Fibroblast of skin of right quadriceps (primary cell): ENCODE measurements around the gene AMPD1.

Source experiments
- DNase-seq: peaks from one replicate; pipeline ENCODE4 v3.0.0-alpha.2; 2013

AMPD1 gene

DNA sequence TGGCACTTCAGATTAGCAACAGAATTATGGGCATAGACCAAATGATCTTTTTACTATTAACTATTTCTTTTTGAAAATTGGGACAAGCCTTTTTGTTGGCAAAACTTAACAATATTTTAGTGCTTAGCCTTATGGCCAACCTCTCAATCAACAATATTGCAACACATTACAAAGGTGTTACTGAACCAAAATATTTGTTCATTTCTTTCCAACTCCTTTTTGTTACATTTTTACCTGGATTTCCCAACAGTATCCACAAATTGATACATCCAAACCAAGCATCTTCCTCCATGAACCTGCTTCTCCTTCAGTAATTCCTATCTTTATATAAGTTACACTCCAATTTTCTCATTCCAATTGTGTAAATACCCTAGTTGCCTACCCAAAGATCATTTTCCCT lies 1.5 kb upstream of the AMPD1 start:
- no peak for DNase-seq

DNA sequence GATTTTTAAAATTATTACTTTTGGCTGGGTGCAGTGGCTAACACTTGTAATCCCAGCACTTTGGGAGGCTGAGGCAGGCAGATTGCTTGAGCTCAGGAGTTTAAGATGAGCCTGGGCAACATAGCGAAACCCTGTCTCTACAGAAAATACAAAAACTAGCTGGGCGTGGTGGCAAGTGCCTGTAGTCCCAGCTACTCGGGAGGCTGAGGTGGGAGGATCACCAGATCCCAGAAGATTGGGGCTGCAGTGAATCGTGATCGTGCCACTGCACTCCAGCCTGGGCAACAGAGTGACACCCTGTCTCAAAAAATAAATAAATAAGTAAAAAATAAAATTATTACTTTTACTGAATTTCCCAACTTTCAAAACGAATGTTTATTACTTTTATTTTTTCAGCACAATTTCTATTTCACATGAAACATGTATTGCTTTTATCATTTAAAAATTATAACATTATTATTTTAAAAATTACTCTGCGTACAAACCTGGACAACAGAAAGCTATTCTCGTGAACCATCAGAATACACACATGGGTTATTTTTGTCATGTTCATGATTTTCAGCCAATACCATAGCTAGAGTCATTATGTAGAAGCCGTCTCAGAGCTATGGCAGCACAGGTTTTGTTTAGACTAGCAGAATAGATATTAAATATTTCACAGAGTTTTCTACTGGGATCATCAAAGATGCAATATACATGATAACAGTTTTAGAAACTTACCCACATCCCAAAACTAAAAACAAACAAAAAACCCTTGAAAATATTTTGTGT lies 621 bp downstream of the AMPD1 start:
- DNase-seq = no peak

DNA sequence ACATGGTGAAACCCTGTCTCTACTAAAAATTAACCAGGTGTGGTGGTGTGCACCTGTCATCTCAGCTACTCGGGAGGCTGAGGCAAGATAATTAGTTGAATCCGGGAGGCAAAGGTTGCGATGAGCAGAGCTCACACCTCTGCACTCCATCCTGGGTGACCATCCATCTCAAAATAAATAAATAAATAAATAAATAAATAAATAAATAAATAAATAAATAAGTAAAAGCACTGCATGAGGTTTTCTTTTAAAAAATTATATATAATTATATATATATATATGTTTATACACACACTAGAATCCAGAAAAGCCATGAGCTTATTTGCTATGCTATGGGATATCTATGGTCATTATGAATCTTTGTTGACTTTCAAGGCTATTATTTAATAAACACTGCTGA lies 2.4 kb downstream of the AMPD1 start:
- no peak for DNase-seq

DNA sequence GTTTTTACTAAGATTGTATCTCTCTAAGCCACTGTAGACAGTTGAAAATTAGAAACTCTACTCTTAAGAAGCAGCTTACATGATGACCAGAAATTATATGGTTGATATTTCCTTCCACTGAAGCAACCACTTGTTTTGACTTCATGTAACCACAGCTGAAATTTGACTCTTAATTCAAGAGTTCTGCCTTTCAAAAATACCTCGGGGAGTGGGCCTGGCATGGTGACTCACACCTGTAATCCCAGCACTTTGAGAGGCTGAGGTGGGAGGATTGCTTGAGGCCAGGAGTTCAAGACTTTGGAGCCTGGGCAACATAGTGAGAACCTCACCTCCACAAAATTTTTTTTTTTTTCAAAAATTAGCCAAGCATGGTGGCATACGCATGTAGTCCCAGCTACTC lies 4.3 kb downstream of the AMPD1 start:
- no peak for DNase-seq

DNA sequence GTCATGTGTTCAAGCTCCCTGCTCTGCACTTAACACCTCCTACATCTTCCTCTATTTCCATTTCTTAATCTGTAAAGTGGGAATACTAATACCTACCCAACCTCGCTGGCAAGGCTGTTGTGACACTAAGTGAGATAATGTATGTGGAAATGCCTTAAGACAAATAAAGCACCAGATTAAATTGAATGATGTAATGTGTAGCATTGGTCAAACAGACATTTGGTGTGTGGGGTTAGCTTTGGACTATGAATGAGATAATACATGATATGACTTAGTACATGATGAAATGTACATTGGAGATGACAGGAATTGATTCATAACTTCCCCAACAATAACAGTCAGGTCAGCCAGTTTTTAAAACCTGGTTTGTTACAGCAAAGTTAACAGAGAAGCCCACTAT lies 5.2 kb downstream of the AMPD1 start:
- DNase-seq = no peak

DNA sequence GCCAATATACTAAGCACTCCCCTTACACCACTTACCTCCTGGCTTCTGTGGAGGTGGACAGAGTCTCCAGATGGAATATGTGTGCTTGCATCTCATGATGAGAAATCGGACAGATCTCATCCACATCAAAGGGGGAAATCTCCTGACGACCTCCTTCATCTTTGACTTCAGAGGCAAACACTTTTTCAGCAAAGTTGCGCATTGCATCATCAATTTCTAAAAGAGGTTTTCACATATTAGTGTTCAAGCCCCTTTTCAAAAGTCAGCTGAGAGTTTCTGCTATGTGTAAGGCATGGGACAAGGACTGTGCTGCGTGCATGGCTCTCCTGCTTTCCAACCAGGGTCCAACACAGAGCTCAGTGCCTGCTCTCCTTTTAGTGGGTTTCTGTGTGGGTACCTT lies 6.8 kb downstream of the AMPD1 start:
- no peak for DNase-seq

DNA sequence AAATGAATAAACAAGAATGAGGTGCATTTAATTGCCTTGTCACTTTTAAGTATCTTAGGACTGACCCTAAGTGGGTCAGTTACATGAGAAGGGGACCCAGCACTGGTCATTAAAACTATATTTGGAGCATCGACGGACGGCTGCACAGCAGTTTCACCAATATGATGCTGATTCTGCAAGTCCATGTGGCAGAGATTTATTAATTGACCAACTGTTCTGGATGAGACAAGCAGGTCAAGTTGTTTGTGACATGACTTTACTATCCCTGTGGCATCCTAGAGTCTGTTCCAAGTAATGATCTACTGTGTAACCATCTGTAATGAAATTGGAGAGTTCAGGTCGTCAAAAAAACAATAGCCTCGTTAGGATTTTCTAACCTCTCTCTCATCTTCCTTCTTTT lies 9.5 kb downstream of the AMPD1 start:
- DNase-seq = no peak

DNA sequence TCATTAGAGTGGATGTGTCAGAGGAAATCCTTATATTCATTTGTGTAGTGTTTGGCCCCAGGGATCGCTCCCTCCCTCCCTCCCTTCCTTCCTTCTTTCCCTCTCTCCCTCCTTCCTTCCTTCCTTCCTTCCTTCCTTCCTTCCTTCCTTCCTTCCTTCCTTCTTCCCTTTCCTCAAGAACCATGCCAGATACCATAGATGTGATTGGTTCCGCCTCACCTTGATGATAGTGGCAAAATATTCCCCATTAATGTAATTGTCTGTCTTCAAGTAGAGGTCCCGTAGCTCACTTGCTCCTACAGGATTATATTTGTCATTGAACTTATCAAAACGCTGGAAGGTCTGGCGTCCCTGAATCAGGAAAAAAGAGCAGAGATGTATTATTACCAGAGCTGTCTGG lies 17.7 kb downstream of the AMPD1 start:
- DNase-seq = no peak

DNA sequence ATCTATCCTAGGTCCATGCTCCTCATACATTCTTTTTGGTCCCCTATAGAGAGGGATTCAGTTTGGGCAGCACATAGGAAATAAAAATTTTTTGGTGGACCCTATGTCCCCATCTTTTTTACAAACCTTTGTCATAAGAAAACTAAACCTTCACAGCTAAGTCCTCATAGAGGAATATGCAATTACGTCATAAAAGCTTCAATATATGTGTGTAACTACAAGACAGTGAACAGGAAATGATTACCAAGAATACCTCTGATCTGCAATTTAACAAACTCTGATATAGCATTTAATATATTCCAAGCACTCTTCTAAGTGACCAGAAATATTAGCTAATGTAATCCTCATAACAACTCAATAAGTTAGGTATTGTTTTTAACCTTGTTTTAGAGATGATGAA lies 19.2 kb downstream of the AMPD1 start:
- DNase-seq = no peak

DNA sequence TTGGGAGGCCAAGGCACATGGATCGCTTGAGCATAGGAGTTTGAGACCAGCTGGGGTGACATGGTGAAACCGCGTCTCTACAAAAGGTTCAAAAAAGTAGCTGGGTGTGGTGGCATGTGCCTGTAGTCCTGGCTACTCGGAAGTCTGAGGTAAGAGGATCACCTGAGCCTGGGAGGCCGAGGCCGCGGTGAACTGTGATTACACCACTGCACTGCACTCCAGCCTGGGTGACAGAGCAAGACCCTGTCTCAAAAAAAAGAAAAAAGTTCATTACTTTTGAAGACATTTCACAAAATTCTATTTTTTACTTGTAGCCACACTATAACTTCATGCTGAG lies 23.4 kb downstream of the AMPD1 start:
- DNase-seq = no peak

DNA sequence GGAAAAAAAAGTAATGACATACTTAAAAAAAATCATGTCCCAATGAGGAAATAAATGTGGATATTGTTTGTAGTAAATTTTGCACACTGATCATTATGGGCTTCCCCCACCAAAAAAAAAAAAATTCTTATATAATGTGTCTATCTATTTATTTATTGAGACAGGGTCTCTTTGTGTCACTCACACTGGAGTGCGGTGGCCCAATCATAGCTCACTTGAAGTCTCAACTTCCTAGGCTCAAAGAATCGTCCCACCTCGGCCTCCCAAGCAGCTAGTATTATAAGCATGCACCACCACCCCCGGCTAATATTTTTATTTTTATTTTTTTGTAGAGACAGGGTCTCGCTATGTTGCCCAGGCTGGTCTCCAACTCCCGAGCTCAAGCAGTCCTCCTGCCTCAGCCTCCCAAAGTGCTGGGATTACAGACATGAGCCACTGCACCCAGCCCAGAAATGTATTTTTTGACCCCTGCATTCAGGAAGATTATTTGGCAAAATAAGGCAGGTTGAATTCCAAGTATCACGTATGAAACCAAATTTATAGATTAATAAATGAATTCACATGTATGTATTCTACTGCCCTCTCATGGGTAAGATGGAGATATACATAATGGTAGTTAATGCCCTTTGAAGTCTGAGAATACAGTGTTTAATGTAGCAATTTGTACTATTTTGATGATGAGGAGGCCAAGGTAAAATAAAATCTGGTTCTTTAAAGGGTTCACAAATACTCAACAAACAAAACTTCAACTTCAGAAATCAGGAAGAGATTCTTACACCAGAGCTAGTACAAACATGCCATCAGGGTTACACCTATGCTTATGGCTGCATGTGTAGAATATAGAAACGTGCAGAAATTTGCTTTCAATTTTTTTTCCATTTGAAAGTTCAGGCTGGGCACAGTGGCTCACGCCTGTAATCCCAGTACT lies 24.1 kb downstream of the AMPD1 start:
- peak; percentile 14 for DNase-seq

DNA sequence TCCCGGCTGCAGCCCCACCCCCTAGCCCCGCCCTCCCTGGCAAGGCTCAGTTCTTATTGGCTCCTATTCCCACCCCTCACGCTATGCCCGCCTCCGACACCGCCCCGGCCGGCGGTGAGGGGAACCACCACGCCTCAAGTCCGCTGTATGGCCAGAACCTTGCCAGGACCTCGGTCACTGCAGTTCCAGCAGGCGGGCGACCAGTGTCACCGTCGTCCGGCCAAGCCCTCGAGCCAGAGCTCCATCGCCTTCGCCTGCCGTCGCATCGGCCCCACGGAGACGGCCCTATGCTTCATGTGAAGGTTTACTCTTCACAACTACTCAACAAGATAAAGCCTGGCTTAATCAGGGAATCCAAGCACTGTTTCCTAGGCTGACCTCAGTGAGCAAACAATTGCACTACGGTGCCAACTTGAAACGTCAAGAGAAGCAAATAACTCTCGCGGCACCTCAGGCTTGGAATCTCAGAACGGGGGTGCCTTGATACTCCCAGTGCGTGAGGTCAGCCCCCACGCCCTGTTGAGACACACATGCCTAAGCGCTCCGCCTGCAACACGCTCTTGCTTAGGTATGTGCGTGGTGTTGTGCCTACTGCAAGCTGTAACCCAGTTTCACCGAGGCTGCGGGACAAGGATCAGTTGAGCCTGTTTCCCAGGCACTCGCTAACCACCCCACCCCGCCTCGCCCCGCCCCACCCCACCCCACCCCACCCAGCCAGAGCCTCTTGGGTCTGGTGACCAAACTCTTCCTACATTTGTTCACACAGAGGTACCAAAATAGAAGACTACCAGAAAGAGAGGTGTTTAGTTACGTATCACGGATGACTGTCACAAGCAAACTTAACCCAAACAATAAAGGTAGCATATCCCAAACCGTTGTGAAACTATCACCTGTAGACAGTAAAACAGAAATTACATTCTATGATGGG lies 25.0 kb downstream of the AMPD1 start:
- DNase-seq = peak; percentile 82

DNA sequence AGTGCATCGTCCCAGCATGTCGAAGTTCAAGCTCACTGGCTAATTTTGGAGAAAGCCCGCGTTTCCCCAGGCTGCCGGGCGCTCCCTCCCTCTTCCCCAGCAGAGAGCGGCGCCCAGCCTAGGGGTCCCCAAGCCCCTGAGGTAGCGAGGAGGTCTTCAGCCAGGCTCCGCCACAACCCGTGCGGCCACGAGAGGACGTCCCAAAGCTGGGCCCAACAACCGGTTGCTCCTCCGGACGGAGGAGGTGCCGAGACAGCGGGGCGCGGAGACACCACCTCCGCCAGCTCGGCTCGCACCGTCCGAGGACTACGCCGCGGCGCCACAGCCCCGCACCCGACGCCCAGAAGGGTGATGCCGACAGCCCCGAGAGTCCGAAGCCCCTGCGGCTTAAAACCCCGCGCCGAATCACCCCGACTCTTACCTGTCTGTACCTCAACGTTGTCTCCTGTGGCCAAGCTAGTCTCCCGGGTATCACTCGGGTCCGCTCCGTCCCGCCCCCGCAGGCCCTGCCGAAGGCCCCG lies 25.7 kb downstream of the AMPD1 start, which contains the start of gene DENND2C:
Gene DENND2C (minus strand): TSS at position 488 of the 521 bp plus-strand sequence. CDS start 44,065 bp downstream, outside the sequence.
- DNase-seq = no peak

DNA sequence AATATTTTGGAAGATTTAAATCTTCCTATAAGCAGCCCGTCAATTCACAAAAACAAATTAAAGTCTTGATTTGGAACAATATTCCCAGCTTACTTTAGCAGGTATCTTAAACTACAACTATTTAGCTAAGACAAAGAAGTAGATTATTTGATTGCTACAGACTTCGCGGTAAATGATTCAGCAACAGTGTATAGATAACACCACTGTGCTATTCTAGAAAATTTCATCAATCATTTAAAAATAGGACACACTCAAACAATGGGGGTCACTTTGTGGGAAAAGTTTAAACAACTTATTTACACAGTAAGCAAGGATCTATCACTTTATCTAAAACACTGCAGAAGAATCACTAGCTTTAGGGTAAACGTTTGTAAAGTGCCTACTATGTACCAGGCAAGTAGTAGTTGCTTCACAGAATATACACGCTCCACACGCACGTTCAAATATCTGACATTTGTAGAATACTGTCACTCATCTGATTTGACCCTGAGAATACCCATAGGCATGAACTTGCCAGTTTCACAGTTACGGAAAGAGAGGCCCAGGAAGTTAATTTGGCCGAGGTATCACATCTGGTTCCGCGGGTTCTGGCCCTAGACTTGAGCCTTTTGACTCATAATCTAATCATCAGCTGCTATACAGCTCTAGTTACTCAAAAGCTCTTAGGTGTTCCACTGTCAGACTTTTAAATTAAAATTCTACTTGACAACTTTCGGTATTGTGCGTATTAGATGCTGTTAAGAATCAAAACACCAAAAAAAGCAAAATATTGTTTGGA lies 26.4 kb downstream of the AMPD1 start:
- DNase-seq = peak; percentile 6

DNA sequence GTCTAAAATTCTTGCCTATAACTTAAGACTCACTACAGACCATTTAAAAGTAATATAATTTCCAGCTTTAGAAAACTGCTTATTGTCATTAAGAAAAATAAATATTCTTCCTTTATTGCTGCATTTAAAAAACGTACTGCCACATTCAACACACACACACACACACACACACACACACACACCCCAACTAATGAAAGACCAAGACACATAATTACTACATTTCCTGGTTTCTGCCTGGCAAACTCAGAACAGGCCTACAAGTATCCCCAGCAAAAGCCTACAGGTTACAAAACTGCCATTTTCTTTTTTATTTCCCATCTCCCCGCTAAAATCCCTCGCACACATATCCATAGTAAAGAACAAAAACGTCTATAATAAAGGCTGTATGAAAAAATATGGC lies 27.0 kb downstream of the AMPD1 start:
- no peak for DNase-seq

DNA sequence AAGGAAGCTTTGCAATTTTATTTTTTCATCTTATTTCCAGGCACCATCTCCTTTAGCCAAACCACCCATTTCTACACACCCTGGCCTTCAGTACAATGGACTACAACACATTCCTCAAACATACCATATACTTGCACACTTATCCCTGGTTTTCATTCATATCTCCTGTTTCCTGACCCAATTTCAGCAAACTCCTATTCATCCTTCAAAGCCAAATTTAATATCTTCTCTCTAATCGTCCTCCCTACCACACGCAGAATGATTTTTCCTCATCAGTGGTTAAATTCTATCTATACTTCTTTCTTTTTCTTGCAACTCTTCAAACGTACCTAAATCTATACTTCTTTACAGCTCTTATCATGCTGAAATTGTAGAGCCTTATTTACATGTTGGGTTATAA lies 28.4 kb downstream of the AMPD1 start:
- DNase-seq = no peak

DNA sequence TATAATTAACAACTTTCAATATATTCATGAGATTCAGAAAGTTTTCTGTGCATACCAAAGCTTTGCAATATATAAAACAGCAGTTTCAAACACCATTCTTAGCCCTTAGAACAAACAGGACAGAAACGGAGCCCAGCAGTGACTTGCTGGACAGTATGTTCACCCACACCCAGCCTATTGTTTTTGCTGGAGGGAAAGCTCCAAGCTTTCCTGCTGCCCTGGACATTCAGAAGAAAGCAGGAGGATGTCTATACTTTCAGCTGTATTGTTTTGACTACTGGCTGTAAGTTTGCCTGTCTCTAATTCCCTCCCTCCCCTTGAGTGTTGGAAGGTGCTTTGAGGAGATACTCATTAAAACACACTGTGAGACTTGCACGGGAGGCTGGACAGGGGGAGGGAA lies 35.1 kb downstream of the AMPD1 start:
- no peak for DNase-seq

DNA sequence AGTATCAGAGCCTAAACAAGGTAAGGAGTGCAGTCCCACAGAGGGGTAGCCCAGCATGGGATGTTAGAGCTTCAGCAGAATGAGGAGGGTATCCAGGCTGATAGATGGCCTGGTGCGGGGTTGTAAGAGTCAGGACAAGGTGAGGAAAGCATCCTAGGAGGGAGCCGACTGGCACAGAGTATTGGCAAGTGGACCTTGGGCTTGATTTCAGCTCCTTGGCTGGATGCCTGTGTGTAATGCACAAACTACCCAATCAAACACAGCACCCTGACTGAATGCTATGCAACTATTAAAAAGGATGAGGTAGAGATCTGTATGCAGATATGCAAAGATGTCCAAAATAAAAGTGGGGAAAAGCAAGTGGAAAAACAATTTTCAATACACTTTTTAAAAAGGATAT lies 43.5 kb downstream of the AMPD1 start:
- DNase-seq = no peak

DNA sequence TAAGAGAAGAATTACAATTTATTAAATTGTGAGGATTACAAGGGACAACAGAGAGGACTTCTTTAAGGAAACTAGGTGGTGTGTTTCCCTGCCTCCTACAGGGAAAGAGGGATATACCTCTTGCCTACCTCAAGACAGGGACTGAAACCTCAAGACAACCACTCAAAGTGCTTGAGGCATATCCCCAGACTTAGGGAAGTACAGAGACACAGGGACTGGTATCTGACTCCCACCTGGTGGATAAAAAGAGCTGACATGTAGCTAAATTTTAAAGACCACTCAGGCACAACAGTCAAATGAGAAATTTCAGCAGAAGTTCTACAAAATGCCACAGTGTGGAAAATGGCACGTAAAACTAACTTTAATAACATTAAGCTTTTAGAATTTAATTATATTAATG lies 46.8 kb downstream of the AMPD1 start:
- DNase-seq = no peak

DNA sequence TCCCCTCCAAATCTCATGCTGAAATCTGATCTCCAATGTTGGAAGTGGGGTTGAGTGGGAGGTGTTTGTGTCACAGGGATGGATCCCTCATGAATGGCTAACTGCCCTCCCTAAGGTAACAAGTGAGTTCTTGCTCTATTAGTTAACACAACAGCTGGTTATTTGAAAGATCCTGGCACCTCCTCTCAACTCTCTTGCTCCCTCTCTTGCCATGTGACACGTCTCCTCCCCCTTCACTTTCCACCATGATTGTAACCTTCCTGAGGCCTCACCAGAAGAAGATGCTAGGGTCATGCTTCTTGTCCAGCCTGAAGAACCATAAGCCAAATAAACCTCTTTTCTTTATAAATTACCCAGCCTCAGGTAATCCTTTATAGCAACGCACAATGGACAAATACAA lies 54.0 kb downstream of the AMPD1 start:
- DNase-seq = no peak

DNA sequence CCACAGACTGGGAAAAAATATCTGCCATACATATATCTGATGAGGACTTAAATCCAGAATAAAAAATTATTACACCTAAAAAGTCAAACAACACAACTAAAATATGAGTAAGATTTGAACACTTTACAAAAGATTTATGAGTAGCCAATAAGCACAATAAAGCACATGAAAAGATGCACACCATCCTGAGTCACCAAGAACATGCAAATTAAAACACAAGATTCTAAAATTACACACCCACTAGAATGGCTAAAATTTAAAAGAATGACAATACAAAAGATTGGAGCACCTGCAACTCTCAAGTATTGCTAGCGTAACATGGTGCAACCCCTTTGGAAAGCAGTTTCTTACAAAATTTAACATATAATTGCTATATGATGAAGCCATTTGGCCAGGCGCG lies 56.4 kb downstream of the AMPD1 start:
- no peak for DNase-seq

DNA sequence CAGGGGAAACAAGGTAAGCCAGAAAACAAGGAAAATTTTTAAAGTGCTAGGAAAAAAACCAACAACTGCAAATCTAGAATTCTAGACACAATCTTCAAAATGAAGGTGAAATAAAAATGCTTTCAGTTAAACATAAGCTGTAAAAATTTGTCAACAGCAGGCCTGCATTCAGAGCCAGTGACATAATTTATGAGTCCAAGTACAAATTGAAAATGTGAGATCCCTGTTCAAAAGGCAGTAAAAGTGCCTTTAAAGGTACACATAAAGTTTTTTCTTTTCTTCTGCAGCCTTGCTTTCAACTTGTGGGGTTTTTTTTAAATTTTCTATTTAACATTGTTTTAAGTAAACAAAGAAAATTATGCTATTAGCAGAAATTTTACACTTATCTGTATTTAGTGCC lies 62.9 kb downstream of the AMPD1 start:
- DNase-seq = no peak
